GM18868 (cell line): ENCODE results near the gene EIF1.
"Not testable (repeated sequence)": the region's sequence is repeated elsewhere in the genome, so short reads cannot be mapped to it uniquely, and the experiment has no call there.

Source experiments
- ATAC-seq: cut with Tn5 transposase; IDR thresholded peaks from one replicate; pipeline ENCODE4 v1.9.1; 2021; ENCODE audit warnings: mild to moderate bottlenecking, moderate library complexity; ENCODE audit not compliant: unreplicated experiment

EIF1 gene

GRCh38 chr17:41697122-41697962 is 8.7 kb downstream of the EIF1 start:
- ATAC-seq: no peak

GRCh38 chr17:41700843-41701242 is 12.2 kb downstream of the EIF1 start:
- ATAC-seq: not testable (repeated sequence)

GRCh38 chr17:41702712-41703111 is 14.0 kb downstream of the EIF1 start:
- ATAC-seq: no peak

GRCh38 chr17:41705271-41705991 is 16.7 kb downstream of the EIF1 start:
- no peak for ATAC-seq

GRCh38 chr17:41707803-41708669 is 19.4 kb downstream of the EIF1 start:
- ATAC-seq: no peak

DNA sequence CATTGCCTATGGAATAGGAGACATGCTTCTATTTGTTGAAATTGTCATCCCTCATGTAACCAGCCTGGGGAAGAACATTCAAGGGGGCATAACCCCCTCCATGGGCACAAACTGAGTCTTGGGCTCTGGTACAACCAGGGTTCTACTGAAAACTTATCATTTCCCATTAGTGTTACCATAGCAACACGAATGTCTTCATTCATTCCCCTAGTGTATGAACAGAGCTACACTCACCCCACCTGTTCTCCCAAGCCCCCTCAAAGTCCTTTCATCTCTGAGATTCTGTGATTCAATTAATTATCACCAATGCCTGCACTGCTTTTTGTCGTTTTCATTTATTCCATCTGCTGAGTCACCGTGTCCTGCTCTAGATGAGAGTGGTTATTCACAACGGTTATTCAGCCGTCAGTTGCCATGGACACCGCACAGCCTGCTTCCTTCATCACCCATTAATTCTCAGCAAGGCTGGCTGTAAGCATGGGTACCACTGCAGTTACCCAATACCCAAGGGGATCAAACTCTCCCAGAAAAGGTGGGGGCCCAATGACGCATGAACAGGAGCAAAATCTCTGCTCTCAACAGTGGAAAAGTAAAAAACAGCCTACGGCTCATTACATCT is 21.9 kb downstream of the EIF1 start:
- no peak for ATAC-seq

DNA sequence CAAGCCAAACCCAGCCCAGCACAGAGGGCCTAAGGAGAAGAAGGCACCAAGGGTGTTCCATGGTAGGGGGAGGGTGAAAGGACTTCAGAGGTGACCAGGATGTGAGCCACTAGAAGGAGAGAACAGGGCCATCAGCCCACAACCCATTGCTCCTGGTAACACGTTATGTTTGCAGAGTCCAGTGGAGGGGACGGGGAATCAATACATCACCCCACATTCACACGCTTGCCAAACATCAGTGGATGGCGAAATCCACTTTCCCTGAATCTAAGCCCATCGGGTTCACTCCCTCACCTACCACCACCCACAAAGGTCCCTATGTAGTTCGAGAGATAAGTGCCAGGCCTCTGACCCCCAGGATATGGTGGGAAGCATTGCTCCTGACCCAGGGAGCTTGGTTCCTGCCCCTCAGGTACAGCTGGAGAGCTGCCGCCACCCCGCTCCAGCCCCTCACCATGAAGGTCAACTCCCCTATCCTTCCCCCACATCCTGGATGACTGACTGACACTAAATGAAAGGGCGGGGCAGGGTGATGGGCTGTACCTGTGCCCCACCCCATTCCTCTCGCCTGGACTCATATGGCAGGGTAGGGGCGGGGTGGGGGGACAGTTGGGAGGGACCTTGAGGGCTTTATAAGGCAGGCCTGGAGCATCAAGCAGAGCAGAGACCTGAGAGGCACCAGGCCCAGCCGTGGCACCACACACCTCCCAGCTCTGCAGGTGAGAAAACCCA is 23.1 kb downstream of the EIF1 start, which contains the start of gene GAST:
GAST (plus strand) TSS at position 663 of the 732 bp plus-strand sequence. CDS start 3,106 bp downstream, outside the sequence.
- no peak for ATAC-seq

DNA sequence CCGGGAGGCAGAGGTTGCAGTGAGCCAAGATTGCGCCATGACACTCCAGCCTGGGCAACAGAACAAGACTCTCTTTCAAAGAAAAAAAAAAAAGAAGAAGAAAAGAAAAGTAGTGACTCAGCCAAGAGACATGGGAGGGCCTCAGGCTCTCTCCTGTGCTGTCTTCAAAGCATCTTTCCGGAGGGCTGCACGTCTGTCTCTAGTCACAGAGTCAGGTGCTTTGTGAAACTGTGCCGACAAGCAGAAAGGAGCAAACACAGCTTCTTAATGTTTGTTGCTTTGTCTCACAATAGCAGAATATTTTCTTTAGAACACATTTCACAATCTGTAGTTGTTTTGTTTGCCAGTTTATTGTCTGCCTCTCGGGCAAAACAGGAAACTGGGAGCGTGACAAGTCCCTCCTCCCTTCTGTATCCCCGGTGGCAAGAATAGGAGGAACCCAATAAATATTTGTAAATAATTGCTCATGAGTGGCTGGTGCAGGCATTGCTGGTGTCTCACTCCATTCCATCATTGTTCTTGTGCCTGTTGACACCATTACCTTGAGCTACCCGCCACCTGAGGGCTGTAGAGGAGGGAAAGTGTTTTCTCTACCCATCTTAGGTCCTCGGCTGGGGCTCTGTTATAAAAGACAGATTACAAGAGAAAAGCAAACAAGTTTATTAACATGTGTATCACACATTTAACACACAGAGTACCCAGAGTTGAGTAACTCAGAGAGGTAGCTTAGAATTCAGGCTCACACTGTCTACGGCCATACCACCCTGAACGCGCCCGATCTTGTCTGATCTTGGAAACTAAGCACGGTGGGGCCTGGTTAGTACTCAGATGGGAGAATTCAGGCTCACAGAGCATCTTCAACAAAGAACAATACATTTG is 29.0 kb downstream of the EIF1 start:
- no peak for ATAC-seq

DNA sequence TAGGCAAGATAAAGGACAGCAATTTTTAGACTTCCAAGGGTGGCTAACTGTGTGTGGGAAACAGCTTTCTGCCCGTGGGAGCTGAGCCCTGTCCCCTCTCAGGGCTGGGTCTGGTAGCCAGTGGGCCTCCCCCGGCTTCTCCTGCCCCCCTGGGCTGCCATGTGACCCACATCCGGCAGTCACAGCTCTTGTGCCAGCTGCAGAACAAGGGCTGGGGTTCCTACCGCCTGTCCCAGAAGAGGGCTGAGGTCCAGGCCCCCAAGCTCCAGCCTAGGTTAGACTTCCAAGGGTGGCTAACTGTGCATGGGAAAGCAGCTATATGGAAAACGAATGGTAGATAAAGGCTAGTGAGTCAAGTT is 29.6 kb downstream of the EIF1 start:
- ATAC-seq: no peak

- ATAC-seq: no peak
Measured at GRCh38 chr17:41722231-41722630, 33.5 kb downstream of the EIF1 start.

GRCh38 chr17:41723801-41724475 is 35.3 kb downstream of the EIF1 start:
- ATAC-seq: no peak

GRCh38 chr17:41724476-41725050 is 35.9 kb downstream of the EIF1 start:
- ATAC-seq: no peak

DNA sequence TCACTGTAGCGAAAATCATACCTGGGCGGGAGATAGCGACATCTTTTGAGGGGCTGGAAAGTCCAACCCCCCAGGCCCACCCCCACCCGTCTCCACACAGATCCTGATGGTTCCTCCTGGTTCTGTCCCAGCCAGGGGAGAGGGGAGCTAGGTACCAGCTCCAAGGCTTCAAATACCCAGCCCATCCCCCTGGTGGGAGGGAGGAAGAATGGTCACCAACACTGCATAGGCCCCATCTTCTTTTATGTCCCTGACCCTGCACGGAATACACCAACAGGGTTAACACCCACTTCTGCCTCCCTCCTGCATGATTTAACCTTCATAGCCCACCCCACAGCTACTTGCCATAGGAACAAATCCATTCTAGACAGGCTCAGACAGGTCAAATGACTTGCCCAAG is 36.4 kb downstream of the EIF1 start:
- ATAC-seq: no peak

DNA sequence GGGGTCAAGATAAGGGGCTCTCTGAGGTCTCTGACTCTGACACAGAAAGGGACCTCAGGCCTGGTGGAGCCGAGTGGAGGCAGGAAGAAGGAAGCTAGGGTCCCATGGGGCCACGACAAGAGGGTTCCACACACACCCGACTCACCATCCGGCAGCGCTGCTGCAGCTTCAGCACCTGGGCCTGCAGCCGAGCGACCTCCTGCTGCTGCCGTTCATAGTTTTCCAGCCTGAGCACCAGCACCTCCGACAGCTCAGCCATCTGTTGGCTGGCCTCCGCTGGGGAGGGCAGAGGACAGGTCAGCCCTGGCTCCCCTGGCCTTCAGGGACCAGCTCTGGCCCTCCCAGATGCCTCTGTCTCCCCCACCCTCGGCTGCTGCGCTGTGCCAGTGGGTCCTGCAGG is 39.4 kb downstream of the EIF1 start:
- no peak for ATAC-seq

GRCh38 chr17:41730479-41730878 is 41.8 kb downstream of the EIF1 start:
- ATAC-seq: no peak

DNA sequence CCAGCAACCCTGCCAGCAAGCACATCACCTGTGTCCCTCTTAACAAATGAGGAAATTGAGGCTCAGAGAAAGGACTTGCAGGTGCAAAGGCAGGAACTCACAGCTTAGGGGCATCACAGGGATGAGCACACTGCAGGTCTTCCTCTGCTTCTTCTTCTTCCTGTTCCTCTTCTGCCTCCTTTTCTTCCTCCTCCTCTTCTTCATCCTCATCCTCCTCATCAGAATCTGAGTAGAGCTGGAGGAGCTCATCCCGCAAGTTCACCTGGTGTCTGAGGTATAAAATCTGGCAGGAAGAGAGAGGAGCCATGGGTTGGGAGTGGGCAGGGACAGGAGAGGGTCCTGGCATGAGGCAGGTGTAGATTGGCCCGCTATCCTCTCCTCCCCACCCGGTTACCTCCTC is 43.2 kb downstream of the EIF1 start:
- no peak for ATAC-seq

DNA sequence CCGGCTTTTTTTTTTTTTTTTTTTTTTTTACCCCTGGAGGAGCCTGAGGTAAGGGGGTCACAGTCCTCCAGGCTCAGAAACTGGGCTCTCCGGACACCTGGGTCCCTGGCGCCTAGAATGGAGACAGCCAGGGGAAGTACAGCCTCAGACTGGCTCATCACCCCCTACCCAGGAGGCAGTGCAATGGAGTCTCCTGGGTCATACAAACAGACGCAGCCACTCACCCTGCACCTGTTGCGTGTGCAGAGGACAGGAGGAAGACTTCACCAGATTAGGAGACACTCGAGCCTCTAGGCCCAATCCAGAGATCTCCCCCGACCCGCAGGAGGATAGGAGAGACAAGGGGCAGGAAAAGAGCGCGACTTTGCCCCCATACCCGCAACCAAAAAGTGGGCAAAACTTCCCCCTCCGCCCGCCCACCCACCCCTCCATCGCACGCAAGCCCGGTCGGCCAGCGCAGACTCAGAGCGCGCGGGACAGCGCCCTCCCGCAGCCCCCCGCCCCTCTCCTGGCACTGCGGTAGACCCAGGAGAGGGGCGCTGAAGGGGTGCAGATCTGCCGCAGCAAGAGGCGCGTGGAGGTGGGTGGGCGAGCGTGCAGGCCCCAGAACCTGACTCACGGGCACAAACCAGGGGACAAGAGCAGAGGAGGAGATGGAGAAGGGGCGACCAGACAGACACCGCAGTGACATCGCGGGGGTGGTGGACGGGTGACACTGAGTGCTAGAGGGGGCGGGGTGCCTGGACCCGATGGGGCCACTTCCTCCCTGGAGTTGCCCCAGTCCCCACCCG is 44.9 kb downstream of the EIF1 start:
- no peak for ATAC-seq
